OCI-LY7 (cell line): ENCODE measurements around the gene STK32C. TPM values are rescaled to one million over a fixed set of nuclear protein-coding genes. Genes with fewer than 3 reads are reported as not detected.

ENCODE experiments used
- BruUV-seq: library from RNA; stranded (reverse); fragments of 400-500 nt; replicated peaks from 2 replicates; lab custom pipeline; 2021; lab: Mats Ljungman, UMichigan
- CTCF ChIA-PET: fragments of 300-600 bp; sonication (Branson Sonifier 250); formaldehyde crosslinking; loops from one replicate; lab custom pipeline; 2022; ENCODE audit warnings: antibody characterized with exemption; ENCODE audit not compliant: unreplicated experiment; lab: Charles Lee
- POLR2A ChIA-PET: fragments of 300-600 bp; sonication (Branson Sonifier 250); formaldehyde crosslinking; loops from one replicate; lab custom pipeline; 2022; ENCODE audit warnings: antibody characterized with exemption; lab: Charles Lee
- DNase-seq: peaks from one replicate; pipeline ENCODE4 v3.0.0-alpha.2; 2015; ENCODE audit warnings: low spot score
- H2AFZ ChIP-seq: fragments of 200-600 bp; sonication (generic), shearing (Covaris generic); 2 replicates; pipeline ENCODE4 v1.6.1; 2014; ENCODE audit warnings: mild to moderate bottlenecking, antibody characterized with exemption, low read length, moderate library complexity
- H3K27ac ChIP-seq: fragments of 200-600 bp; sonication (generic); 2 replicates; pipeline ENCODE4 v1.5.1; 2014; ENCODE audit warnings: mixed run types, low read depth, mild to moderate bottlenecking, moderate library complexity, low read length, inconsistent platforms; ENCODE audit not compliant: poor library complexity, severe bottlenecking
- H3K36me3 ChIP-seq: fragments of 200-600 bp; sonication (generic); 2 replicates; pipeline ENCODE4 v1.6.1; 2014; ENCODE audit warnings: mild to moderate bottlenecking, antibody characterized with exemption, low read length, moderate library complexity, mixed read lengths; ENCODE audit not compliant: insufficient read depth
- H3K4me1 ChIP-seq: fragments of 200-600 bp; sonication (generic); 2 replicates; pipeline ENCODE4 v1.5.1; 2014; ENCODE audit warnings: mild to moderate bottlenecking, low read length; ENCODE audit not compliant: insufficient read depth, poor library complexity, severe bottlenecking
- H3K4me2 ChIP-seq: fragments of 200-600 bp; sonication (generic); 2 replicates; pipeline ENCODE4 v1.6.1; 2014; ENCODE audit warnings: mild to moderate bottlenecking, low read length
- H3K4me3 ChIP-seq: fragments of 200-600 bp; sonication (generic); 2 replicates; pipeline ENCODE4 v1.5.1; 2014; ENCODE audit warnings: mild to moderate bottlenecking, low read depth, low read length; ENCODE audit not compliant: poor library complexity, severe bottlenecking
- H3K79me2 ChIP-seq: fragments of 200-600 bp; sonication (generic); 2 replicates; pipeline ENCODE4 v1.6.1; 2016; ENCODE audit warnings: low read depth, mild to moderate bottlenecking, low read length, moderate library complexity, mixed read lengths; ENCODE audit not compliant: insufficient read depth
- H3K9me2 ChIP-seq: fragments of 200-600 bp; sonication (generic); 2 replicates; pipeline ENCODE4 v1.6.1; 2016; ENCODE audit warnings: mild to moderate bottlenecking, low read length, mixed read lengths; ENCODE audit not compliant: insufficient read depth
- H3K9me3 ChIP-seq: fragments of 200-600 bp; sonication (generic); 2 replicates; pipeline ENCODE4 v1.6.1; 2014; ENCODE audit warnings: mild to moderate bottlenecking, mixed run types, low read length, mixed read lengths
- H4K20me1 ChIP-seq: fragments of 200-600 bp; sonication (generic); 2 replicates; pipeline ENCODE4 v1.6.1; 2014; ENCODE audit warnings: mild to moderate bottlenecking, antibody characterized with exemption, low read length, moderate library complexity, mixed read lengths; ENCODE audit not compliant: insufficient read depth
- EZH2phosphoT487 ChIP-seq: fragments of 200-600 bp; sonication (generic); IDR thresholded peaks from 2 replicates; pipeline ENCODE4 v1.6.1; 2018; ENCODE audit warnings: low read depth, borderline replicate concordance, mild to moderate bottlenecking, mixed run types, antibody characterized with exemption, low read length, moderate library complexity, mixed read lengths
- intact Hi-C: fragments of 100-400 bp; cut with micrococcal nuclease; formaldehyde crosslinking; loops from one replicate; pipeline ENCODE4 v1.10.0; 2022; ENCODE audit not compliant: unreplicated experiment
- total RNA-seq, 2 experiments: library from RNA; depleted of rRNA in 1 of 2; stranded (reverse); fragments of >200 nt in 1 of 2; shearing (Covaris generic) in 1 of 2; gene quantifications; 2 replicates each; pipeline ENCODE4 v1.2.3, GENCODE V29; 2014 to 2022
- TF ChIP-seq, protein P1 (sequence below): fragments of 200-600 bp; sonication (generic); conservative IDR thresholded peaks from 2 replicates; pipeline ENCODE4 v1.5.1; 2014; ENCODE audit warnings: mild to moderate bottlenecking, antibody characterized with exemption, low read length, moderate library complexity, mixed read lengths

STK32C gene
- total RNA-seq, 2 experiments from 2014 or later = 13.1 to 30.4 TPM

DNA sequence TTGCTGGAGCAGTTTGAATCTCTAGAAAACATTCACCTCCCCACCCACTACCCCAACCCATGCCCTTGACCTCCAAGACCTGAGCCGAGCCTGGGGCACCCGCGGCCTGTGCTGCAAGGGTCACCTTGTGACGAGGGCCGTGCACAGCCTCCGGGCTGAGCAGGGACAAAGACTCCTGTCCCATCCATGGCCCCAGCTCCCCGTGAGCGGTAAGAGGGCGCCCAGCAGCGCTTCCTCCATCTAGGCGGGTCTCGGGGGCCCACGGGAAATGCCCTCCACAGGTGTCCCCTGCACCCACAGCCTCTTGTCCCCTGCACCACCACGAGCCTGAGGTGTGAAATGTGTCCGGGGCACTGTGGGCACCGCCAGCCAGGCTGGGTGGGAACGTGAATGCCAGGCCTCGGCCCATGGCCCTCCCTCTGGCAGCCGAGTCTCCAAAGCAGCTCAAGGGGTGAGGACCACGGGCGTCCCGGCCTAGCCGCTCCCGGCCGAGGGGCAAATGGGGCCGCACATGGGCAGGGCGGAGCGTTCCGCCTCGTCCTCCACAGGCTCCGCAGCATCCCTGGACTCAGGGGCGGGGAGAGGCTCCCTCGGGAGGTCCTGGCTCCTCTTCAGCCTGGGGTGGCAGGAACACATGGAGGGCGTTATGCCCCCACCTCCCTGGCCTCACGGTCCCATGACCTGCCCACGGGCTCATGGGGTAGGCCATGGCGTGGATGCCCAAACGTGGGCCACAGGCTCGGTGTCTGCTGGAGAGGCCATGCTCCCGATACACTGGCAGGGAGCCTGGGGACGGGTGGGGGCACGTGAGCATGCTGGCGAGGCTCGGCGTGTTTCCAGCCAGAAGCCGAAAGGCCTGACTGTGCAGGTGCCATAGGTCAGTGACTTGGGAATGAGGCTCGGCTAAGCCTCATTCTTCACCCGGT is 100.0 kb downstream of the STK32C start:
- no TSS peak for BruUV-seq
- H3K4me3 ChIP-seq = no peak overlapping the region
- no peaks in the 10 kb centered on the region for H3K36me3 ChIP-seq
- ChIA-PET POLR2A (no interaction called here), CTCF (no interaction called here)
- TF ChIP-seq EZH2phosphoT487 = no peak
- TF ChIP-seq, protein P1, sequence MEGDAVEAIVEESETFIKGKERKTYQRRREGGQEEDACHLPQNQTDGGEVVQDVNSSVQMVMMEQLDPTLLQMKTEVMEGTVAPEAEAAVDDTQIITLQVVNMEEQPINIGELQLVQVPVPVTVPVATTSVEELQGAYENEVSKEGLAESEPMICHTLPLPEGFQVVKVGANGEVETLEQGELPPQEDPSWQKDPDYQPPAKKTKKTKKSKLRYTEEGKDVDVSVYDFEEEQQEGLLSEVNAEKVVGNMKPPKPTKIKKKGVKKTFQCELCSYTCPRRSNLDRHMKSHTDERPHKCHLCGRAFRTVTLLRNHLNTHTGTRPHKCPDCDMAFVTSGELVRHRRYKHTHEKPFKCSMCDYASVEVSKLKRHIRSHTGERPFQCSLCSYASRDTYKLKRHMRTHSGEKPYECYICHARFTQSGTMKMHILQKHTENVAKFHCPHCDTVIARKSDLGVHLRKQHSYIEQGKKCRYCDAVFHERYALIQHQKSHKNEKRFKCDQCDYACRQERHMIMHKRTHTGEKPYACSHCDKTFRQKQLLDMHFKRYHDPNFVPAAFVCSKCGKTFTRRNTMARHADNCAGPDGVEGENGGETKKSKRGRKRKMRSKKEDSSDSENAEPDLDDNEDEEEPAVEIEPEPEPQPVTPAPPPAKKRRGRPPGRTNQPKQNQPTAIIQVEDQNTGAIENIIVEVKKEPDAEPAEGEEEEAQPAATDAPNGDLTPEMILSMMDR = no peak
- H2AFZ ChIP-seq = no peak overlapping the region
- H3K4me2 ChIP-seq = no peak overlapping the region
- no peaks in the 10 kb centered on the region for H3K9me3 ChIP-seq
- intact Hi-C loops = no loop called here
- no peaks in the 10 kb centered on the region for H4K20me1 ChIP-seq
- H3K9me2 ChIP-seq = no peaks in the 10 kb centered on the region
- H3K4me1 ChIP-seq = no peaks in the 10 kb centered on the region
- no peak overlapping the region for H3K27ac ChIP-seq
- H3K79me2 ChIP-seq = no peaks in the 10 kb centered on the region
- no peak for DNase-seq

DNA sequence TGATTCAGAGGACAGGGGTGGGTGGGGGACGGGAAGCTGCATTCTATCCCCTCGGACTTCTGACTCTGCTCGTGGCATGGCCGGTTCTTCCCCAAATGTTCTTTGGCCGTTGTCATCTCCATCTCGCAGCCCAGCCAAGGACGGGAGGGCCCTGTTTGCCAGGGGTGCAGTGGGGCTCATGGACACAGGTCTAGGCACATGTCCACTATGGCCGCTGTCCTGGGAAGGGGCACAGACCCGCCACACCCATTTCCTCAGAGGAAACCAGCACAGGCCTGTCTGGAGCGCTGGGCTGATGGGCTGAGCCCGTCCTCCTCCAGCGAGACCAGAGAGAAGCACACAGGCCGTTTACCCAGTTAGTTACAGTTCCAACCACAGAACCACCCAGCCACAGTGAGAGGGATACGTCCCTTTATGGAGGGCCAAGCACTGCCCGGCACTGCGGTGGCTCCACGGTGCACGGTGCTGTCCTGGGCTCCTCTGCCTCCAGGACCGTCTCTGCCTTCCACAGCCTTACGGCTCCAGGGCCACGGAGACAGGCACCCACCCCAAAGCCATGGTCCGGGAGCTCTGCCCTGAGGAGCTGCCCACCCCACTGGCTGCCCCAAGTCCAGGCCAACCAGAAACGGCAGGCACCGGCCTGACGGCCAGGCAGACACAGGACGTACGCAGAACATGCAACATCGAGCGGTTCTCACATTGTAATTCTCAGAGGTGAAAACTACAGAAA is 100.8 kb downstream of the STK32C start:
- no peaks in the 10 kb centered on the region for H3K9me2 ChIP-seq
- TF ChIP-seq, protein P1 = no peak
- no peak for TF ChIP-seq EZH2phosphoT487
- ChIA-PET CTCF (no interaction called here), POLR2A (no interaction called here)
- BruUV-seq = no TSS peak
- intact Hi-C loops = no loop called here
- H3K4me2 ChIP-seq = no peak overlapping the region
- H3K9me3 ChIP-seq = no peaks in the 10 kb centered on the region
- no peak overlapping the region for H3K4me3 ChIP-seq
- no peak overlapping the region for H2AFZ ChIP-seq
- H3K36me3 ChIP-seq = no peaks in the 10 kb centered on the region
- H4K20me1 ChIP-seq = no peaks in the 10 kb centered on the region
- H3K27ac ChIP-seq = no peak overlapping the region
- H3K79me2 ChIP-seq = no peaks in the 10 kb centered on the region
- no peaks in the 10 kb centered on the region for H3K4me1 ChIP-seq
- DNase-seq = no peak
